ENCODE data around the gene MAG.

The MAG gene

GRCh38 chr19:35340431-35340830 lies 48.5 kb downstream of the MAG start:
- no peak for DNase-seq (ENCODE audit: low read depth in 4 of 4, low spot score in 1 of 4)

- no peak for DNase-seq (ENCODE audit: low read depth in 4 of 4, low spot score in 1 of 4)
These were observed 49.0 kb downstream of the MAG start for GRCh38 chr19:35341006-35341405.

GRCh38 chr19:35341565-35342225 lies 49.7 kb downstream of the MAG start:
- no peak for DNase-seq (ENCODE audit: low read depth in 4 of 4, low spot score in 1 of 4)

- no peak for DNase-seq (ENCODE audit: low read depth in 4 of 4, low spot score in 1 of 4)
These were observed 50.5 kb downstream of the MAG start for GRCh38 chr19:35342430-35342829.

GRCh38 chr19:35344511-35345031 lies 52.6 kb downstream of the MAG start:
- DNase-seq (ENCODE audit: low read depth in 4 of 4, low spot score in 1 of 4), result no peak

GRCh38 chr19:35345671-35346111 lies 53.7 kb downstream of the MAG start:
- DNase-seq (ENCODE audit: low read depth in 4 of 4, low spot score in 1 of 4), result no peak

GRCh38 chr19:35346193-35347052 lies 54.5 kb downstream of the MAG start:
- DNase-seq (ENCODE audit: low read depth in 4 of 4, low spot score in 1 of 4), result peak in 3 of 4 experiments; percentile 40 to 69 (median 42)

GRCh38 chr19:35347171-35347929 lies 55.4 kb downstream of the MAG start, which contains the start of gene FFAR1:
Gene FFAR1, plus strand, starts transcription at chr19:35347902. Its CDS starts 3,650 bp downstream, at chr19:35351552.
- DNase-seq (ENCODE audit: low read depth in 4 of 4, low spot score in 1 of 4), result peak in 3 of 4 experiments; percentile 25 to 61 (median 33)

- no peak for DNase-seq (ENCODE audit: low read depth in 4 of 4, low spot score in 1 of 4)
These were observed 56.0 kb downstream of the MAG start for GRCh38 chr19:35347930-35348298.

- no peak for DNase-seq (ENCODE audit: low read depth in 4 of 4, low spot score in 1 of 4)
These were observed 57.1 kb downstream of the MAG start for GRCh38 chr19:35348911-35349611.

GRCh38 chr19:35349614-35350521 lies 57.9 kb downstream of the MAG start:
- no peak for DNase-seq (ENCODE audit: low read depth in 4 of 4, low spot score in 1 of 4)

- no peak for DNase-seq (ENCODE audit: low read depth in 4 of 4, low spot score in 1 of 4)
These were observed 58.6 kb downstream of the MAG start for GRCh38 chr19:35350591-35350990.

- no peak for DNase-seq (ENCODE audit: low read depth in 4 of 4, low spot score in 1 of 4)
These were observed 59.6 kb downstream of the MAG start for GRCh38 chr19:35351411-35352176.

GRCh38 chr19:35352177-35352447 lies 60.2 kb downstream of the MAG start:
- no peak for DNase-seq (ENCODE audit: low read depth in 4 of 4, low spot score in 1 of 4)

- DNase-seq (ENCODE audit: low read depth in 4 of 4, low spot score in 1 of 4), result peak in 3 of 4 experiments; percentile 42 to 66 (median 51)
These were observed 60.7 kb downstream of the MAG start for GRCh38 chr19:35352448-35353304.

- no peak for DNase-seq (ENCODE audit: low read depth in 4 of 4, low spot score in 1 of 4)
These were observed 61.7 kb downstream of the MAG start for GRCh38 chr19:35353635-35354034.

- no peak for DNase-seq (ENCODE audit: low read depth in 4 of 4, low spot score in 1 of 4)
These were observed 62.9 kb downstream of the MAG start for GRCh38 chr19:35354898-35355297.

GRCh38 chr19:35355791-35356460 lies 64.0 kb downstream of the MAG start:
- no peak for DNase-seq (ENCODE audit: low read depth in 4 of 4, low spot score in 1 of 4)

All from stimulated activated CD4-positive, alpha-beta T cell treated with anti-CD3 and anti-CD28 coated beads, Interleukin-1b, Interleukin-23, amount 100 ng/mL, for 24 hours (primary cell).